Astrocyte (in vitro differentiated cells and primary cell): ENCODE measurements around the gene COL6A5.

ENCODE experiments used
- CTCF ChIP-seq: IDR thresholded peaks from 2 replicates; pipeline ENCODE4 v1.5.1; 2011; ENCODE audit warnings: low read depth, mild to moderate bottlenecking, inconsistent platforms, low read length, moderate library complexity; ENCODE audit not compliant: insufficient read depth
- EZH2 ChIP-seq: IDR thresholded peaks from 2 replicates; pipeline ENCODE4 v1.6.1; 2012; ENCODE audit warnings: mild to moderate bottlenecking, low read length, inconsistent platforms; ENCODE audit not compliant: insufficient read depth

GRCh38 chr3:130514681-130515080 is 169.2 kb downstream of the COL6A5 start:
- no peak for TF ChIP-seq CTCF
- no peak for TF ChIP-seq EZH2
